ENCODE measurements around the gene SUN5.
"Not testable (repeated sequence)": the region's sequence is repeated elsewhere in the genome, so short reads cannot be mapped to it uniquely, and the experiment has no call there.

Gene SUN5

DNA sequence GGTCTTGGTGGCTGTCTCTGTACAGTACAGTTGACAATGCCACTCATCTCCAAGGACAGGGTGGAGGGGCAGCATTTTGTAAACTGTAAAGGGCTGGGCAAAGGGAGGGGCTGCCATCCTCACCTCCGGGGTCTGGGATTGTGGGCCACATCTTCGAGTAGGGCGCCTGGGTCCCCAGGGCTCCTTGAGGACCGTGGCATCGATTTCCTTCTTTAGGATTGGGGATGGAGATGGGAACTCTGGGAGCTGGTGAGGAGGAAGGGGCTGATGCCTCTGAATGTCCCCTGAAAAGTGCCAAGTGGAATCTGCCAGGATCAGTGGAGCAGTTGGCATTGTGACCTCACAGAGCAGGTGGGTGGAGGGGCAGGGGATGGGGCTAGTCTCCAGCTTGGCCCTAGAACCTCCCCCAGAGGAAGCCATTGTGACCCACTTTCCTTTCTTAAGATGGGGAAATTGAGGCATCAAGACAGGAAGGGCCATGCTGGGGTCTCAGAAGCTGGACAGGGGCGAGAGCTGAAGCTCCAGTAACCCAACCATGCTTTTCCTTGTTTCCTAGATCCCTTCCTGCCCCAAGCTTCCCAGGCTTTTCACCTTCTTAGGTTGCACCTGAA, at the start of gene SUN5:
Gene SUN5, minus strand, starts transcription at position 293 of the 611 bp plus-strand sequence. Its CDS starts 93 bp downstream, at position 200.
- no peak for DNase-seq

DNA sequence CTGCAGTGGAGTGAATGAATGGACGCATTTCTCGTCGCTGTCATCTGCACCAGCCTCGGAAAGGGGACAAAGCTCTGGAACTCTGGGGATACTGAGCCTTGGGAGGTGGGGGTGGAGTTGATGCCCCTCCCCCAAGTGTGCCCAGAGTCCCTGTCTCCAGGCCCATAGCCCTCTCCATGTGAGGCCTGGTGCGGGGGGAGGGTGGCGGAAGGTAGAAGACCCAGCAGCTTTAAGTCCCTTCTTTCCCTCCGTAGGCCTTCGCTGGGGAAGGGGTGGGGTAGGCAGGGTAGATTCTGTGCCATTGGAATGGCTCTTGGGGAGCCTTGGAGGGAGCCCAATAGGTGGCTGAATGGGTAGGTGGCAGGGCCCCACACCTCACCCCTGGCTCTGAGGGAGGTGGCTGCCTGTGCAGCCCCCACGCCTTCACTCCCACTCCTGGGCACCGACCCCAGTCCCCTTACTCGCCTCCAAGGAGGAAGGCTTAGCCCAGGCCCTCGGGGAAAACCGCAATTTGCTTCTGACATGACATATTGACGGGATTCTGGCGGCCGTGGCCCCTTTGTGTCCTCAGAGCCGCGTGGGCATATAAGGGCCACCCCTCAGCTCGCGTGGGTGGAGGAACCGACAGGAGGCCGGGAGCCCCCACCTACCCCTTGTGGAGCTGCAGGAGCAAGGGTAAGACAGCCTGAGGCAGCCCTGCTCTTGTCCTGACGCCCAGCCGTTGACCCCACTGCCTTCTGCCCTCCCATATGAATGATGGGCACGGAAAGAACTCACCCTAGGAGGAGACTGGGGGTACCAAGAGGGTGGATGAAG, 49.3 kb upstream of the SUN5 start, which contains the start of gene BPIFB3:
Gene BPIFB3, plus strand, starts transcription at position 613 of the 816 bp plus-strand sequence. CDS start 1,533 bp downstream, outside the sequence.
- DNase-seq, result no peak

- DNase-seq, result no peak
These were observed 47.1 kb upstream of the SUN5 start for GRCh38 chr20:33051333-33051732.

DNA sequence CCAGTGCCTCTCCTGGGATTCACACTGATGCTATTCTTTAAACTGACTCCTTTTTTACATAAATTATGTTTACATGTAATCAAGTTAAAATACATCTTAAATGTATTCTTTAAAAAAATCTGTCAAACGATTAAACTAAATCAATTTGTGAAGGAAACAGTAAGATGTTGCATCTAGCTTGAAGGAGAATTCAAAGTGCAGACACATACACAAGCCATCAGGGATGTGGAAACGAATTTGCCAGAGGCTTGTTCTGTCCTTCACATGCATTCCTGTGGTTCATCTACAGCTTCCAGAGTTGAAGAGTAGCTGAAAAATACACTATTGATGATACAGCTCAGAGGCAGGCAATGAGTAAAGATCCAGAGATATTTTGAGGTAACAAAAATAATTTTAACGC, 42.2 kb upstream of the SUN5 start:
- DNase-seq, result no peak

- not testable (repeated sequence) for DNase-seq
These were observed 41.0 kb upstream of the SUN5 start for GRCh38 chr20:33045129-33045721.

DNA sequence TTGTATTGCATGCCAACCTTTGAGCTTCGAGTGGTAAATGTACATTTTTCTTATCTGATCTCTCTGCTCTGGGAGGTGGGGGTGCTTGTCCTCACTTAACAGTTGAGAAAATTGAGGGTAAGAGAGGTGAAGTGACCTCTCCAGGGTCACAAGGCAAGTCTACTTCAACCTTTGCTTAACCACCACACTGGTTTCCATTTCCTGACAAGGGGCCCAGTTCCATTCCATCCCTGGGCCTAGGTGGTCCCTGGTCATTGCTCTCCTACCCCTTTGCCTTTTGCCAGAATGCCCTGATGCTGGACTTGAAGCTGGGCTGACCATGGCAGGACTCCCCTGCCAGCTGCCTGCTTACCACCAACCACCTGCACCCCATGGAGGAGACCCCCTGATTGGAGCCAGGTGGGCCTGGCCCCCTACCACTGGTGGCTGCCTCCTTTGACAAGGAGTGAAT, 39.5 kb upstream of the SUN5 start:
- no peak for DNase-seq

GRCh38 chr20:33042983-33043730, 38.9 kb upstream of the SUN5 start:
- DNase-seq, result no peak

GRCh38 chr20:33042430-33042829, 38.2 kb upstream of the SUN5 start:
- DNase-seq, result no peak

DNA sequence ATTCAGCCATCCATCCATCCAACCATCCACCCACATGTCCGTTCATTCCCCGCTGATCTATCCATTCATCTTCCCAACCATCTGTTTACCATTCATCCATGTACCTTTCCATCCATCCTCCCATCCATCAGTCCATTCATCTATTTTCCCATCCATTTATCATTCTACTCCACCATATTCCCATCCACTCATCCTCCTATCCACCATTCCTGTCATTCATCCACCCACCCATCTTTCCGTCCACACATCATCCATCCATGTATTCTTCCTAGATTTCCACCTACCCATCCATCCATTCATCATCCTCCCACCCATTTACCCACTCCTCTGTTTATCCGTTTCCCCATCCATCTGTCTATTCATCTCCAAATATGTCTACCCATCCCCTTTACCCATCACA, 34.0 kb upstream of the SUN5 start:
- no peak for DNase-seq

DNA sequence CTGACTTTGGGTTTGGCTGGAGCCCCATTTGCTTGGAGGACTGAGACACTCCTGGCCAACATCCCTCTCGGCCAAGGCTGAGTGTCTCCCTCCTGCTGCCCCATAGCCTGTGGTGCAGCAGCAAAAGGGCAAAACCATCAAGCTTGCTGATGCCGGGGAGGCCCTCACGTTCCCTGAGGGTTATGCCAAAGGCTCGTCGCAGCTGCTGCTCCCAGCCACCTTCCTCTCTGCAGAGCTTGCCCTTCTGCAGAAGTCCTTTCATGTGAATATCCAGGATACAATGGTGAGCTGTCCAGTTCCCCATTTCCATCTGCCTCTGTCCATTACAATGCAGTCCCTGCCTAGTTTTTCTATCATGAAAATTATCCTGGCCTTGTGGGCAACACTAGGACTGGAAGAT, 33.2 kb upstream of the SUN5 start:
- DNase-seq, result no peak

- no peak for DNase-seq
These were observed 30.8 kb upstream of the SUN5 start for GRCh38 chr20:33034901-33035492.

- no peak for DNase-seq
These were observed 29.9 kb upstream of the SUN5 start for GRCh38 chr20:33034115-33034514.

- no peak for DNase-seq
These were observed 29.1 kb upstream of the SUN5 start for GRCh38 chr20:33033381-33033780.

DNA sequence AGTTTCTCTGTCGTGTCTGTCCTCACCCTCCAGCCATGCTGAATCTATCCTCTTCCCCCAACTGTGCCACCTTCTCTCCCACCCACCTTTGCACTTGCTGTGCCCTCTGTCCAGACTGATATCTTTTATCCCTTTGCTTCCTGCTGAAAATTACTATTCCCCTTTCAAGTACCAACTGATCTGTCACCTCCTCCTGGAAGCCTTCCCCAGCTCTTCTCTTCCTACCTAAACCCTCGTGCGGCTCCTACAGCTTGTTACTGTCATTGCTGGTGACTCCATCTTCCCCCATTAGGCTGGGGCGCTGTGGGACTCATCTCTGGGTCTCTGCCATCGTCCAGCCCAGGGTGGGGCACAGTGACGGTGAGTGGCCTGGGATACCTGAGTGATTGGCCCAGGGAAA, 28.3 kb upstream of the SUN5 start:
- no peak for DNase-seq

DNA sequence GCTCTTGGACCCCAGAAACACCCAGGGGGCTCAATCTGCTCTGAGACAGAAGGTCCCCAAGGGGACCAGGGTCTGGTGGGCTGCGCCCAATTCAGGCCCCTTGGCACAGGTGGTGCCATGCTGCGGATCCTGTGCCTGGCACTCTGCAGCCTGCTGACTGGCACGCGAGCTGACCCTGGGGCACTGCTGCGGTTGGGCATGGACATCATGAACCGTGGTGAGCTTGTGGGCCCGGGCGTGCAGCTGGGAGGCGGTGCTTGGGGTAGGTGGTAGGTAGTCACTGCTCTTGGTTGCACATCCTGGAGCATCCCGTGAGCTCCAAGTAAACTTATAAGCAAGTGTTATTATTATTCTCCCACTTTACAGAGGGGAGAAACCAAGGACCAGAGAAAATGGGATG, 27.3 kb upstream of the SUN5 start, which contains the start of gene BPIFB6:
Gene BPIFB6, plus strand, starts transcription at position 118 of the 400 bp plus-strand sequence. Its CDS starts 0 bp downstream, at position 118.
- DNase-seq, result no peak

GRCh38 chr20:33030569-33030968, 26.3 kb upstream of the SUN5 start:
- no peak for DNase-seq

GRCh38 chr20:33030076-33030475, 25.8 kb upstream of the SUN5 start:
- no peak for DNase-seq

DNA sequence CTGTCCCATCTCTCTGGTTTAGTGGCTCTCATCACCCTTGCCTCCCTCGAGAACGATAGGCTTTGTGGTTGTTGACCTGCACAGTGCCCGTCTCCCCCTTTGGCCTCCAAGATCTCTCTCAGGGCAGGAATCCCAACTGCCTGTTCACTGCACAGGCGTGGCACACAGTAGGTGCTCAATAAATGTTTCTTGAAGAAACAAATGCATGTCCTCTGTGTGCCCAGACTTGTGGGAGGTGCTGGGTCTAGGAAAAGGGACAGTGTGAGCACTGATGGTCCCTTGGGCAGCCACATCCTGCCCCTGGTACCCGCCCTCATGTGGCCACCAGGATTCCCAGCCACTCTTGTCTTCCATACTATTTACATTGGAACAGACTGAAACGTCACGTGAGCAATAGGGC, 24.6 kb upstream of the SUN5 start:
- no peak for DNase-seq

- no peak for DNase-seq
These were observed 23.8 kb upstream of the SUN5 start for GRCh38 chr20:33027769-33028751.

- DNase-seq, result no peak
These were observed 22.8 kb upstream of the SUN5 start for GRCh38 chr20:33026779-33027759.

All from CD4-positive, alpha-beta T cell treated with Interleukin-17A for 1 hour (primary cell).